Kidney tubule cell (primary cell): Measurements from ENCODE around the gene ACOT9.
A peak's percentile ranks its signal among the peaks of the same experiment; 100 is the strongest.
"Not testable (repeated sequence)": the region's sequence is repeated elsewhere in the genome, so short reads cannot be mapped to it uniquely, and the experiment has no call there.

ENCODE experiments used
- DNase-seq: peaks from one replicate; pipeline ENCODE4 v3.0.0-alpha.2; 2018; ENCODE audit warnings: low spot score

The ACOT9 gene, protein sequence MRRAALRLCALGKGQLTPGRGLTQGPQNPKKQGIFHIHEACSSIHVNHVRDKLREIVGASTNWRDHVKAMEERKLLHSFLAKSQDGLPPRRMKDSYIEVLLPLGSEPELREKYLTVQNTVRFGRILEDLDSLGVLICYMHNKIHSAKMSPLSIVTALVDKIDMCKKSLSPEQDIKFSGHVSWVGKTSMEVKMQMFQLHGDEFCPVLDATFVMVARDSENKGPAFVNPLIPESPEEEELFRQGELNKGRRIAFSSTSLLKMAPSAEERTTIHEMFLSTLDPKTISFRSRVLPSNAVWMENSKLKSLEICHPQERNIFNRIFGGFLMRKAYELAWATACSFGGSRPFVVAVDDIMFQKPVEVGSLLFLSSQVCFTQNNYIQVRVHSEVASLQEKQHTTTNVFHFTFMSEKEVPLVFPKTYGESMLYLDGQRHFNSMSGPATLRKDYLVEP

GRCh38 chrX:23742697-23743622 is at the start of gene ACOT9:
ACOT9 (minus strand) TSS chrX:23743276; CDS start chrX:23743144, 132 bp downstream.
- DNase-seq, result peak; percentile 99

GRCh38 chrX:23790155-23790497 is 47.0 kb upstream of the ACOT9 start:
- DNase-seq, result no peak

DNA sequence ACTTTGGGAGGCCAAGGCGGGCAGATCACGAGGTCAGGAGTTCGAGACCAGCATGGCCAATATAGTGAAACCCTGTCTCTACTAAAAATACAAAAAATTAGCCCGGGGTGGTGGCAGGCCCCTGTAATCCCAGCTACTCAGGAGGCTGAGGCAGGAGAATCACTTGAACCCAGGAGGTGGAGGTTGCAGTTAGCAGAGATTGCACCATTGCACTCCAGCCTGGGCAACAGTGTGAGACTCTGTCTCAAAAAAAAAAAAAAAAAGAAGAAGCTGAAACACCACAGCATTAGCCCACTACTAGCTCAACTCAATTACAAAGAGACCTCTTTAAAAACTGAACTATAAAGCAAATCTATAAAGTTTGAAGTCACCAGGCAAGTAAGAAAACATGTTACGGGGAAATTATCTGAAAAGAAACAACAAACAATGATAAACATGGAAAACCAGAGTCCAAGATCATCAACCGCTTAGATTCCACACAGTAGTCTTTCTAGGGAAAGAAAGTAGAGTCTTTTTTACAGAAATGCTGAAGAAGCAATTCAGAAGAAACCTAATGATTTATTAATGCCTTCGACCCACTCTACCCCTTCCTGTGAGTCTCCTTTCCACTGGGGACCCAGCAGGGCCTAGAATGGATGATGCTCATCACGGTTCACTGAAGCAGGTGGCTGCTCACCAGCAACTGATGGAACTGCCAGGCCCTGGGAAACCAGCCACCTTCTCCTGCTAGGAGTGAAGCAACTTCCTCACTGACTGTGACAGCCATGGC is 46.5 kb upstream of the ACOT9 start:
- peak; percentile 77 for DNase-seq

- peak; percentile 42 for DNase-seq
Measured at GRCh38 chrX:23788946-23789345, 45.9 kb upstream of the ACOT9 start.

DNA sequence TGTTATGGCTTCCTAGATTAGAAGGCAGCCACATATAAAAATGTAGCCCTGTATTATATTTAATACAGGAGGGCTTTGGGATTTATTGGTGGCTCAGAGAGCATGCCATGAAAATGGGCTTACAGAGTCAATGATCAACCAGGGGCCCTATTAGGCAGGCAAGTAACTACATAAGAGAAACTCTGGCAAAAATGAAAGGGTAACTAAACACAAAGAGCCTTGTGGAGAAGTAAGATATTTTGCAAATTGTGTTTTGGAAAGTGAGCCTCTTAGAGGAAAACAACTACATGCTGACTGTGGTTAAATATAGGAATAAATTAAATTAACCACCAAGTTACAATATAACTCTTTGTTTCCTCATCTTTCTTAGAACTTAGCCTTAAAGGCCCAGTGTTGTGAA is 45.4 kb upstream of the ACOT9 start:
- peak; percentile 37 for DNase-seq

DNA sequence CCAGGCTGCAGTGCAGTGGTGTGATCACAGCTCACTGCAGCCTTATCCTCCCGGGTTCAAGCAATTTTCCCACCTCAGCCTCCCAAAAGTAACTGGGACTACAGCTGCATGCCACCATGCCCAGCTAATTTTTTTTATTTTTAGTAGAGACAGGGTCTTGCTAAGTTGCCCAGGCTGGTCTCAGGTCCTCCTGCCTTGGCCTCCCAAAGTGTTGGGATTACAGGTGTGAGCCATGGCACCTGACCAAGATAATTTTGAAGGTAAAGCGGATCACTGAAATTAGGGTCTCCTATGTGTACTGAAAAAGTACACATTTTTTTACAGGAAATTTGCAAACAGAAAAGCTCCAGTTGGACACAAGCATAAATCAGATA is 44.7 kb upstream of the ACOT9 start:
- no peak for DNase-seq

GRCh38 chrX:23786268-23786815 is 43.3 kb upstream of the ACOT9 start:
- DNase-seq, result peak; percentile 30

GRCh38 chrX:23785580-23785979 is 42.5 kb upstream of the ACOT9 start:
- no peak for DNase-seq

DNA sequence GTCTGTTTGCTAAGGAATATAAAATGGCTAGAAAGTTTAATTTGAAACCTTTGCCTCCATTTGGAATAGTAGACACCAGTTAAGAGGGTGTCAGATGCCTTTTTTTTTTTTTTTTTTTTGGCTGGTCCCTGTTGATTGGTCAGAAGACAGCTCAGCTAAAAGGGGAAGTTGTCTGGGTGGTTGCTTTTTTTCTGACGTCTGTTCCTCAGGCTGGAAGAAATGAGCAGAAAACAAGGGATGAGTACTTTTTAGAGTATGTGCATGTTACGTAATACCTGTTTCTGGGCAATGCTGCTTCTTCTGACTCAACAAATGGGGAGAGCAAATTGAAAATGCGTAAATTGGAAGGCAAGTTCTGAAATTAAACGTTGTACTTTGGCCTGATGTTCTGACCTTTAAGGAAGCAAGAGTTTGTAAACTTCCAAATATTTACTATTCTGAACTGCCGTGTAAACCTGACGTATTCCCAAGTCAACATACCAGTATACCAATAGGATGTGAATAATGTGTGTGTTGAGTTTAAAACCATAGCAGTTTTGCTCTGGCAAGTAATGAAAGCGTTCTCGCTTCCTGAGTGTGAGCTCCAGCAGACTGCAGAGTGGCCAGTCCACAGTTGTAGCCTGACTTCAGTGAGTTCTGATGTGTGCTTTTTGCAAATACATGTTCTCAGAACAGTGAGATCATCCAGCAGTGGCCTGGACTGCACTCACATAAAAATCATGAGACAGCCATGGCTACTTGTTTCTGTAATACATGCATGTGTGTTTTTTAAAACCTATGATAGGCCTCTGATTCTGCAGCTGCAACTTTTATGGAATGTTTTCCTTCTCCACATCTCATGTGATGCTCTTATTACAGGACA is 41.6 kb upstream of the ACOT9 start:
- peak; percentile 76 for DNase-seq

- peak; percentile 27 for DNase-seq
Measured at GRCh38 chrX:23783589-23784469, 40.8 kb upstream of the ACOT9 start.

DNA sequence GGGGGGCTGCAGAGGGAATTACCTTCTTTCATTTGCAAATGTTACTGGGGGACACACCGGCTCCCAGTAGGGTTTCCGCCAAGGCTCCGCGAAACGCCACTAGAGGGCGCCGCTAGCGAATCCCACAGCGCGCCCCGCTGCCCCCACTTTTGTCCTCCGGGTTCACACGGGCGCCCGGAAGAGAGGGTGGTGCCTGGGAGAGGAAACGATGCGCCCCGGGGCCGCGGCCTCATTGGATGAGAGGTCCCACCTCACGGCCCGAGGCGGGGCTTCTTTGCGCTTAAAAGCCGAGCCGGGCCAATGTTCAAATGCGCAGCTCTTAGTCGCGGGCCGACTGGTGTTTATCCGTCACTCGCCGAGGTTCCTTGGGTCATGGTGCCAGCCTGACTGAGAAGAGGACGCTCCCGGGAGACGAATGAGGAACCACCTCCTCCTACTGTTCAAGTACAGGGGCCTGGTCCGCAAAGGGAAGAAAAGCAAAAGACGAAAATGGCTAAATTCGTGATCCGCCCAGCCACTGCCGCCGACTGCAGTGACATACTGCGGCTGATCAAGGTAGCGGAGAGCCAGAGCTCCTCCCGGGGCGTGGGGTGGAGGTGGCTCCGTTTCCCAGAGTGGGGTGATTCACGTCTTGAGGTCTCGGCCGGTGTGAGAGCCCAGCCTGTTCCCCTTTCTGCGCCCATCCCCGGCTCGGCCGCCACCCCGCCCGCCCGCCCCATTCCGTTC is 40.0 kb upstream of the ACOT9 start, which contains the start of gene SAT1:
SAT1 (plus strand) TSS at position 311 of the 726 bp plus-strand sequence; CDS start at position 490, 179 bp downstream.
- peak; percentile 95 for DNase-seq

DNA sequence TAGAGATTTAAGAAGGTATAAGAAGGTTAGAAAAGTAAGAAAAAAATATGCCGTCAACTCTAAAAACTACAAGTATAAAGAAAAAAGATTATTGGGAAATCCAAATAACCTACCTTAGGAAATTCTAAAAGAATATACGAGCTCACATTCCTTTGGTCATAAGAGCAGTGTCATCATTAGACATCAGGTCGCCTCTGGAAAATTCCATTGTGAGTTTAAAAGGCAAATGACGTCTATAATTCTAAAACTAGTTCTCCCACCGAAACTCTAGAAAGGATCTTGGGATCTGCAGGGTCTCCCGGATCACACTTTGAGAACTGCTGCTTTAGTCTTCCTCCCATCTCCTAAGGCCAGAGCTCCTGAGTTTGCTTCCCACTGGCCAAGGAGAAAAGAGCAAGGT is 39.4 kb upstream of the ACOT9 start:
- DNase-seq, result peak; percentile 56

GRCh38 chrX:23779025-23779424 is 35.9 kb upstream of the ACOT9 start:
- peak; percentile 85 for DNase-seq

DNA sequence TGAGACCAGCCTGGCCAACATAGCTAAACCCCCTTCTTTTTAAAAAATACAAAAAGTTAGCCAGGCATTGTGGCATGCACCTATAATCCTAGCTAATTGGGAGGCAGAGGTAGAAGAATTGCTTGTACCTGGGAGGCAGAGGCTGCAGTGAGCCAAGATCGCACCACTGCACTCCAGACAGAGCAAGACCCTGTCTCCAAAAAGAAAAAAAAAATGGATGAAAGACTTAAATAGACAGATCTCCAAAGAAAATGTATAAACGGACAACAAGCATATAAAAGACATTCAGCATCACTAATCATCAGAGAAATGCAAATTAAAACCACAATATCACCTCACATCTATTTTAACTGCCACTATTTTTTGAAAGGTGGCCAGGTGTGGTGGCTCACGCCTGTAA is 33.3 kb upstream of the ACOT9 start:
- no peak for DNase-seq

GRCh38 chrX:23773601-23774175 is 30.6 kb upstream of the ACOT9 start:
- DNase-seq, result no peak

DNA sequence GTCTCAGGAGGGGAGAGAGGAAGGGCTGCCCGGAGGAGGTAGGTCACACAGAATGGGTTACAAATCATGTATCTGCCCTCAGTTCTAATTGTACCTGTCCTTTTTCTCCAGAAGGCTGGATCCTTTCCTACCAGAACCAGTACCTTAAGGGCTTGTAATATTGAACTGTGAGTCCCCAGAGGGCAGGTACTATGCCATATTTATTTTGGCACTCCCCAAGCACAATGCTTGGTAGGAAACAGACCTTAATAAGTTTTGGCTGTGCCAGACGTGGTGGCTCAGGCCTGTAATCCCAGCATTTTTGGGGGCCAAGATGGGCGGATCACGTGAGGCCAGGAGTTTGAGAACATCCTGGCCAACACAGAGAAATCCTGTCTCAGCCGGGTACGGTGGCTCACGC is 28.0 kb upstream of the ACOT9 start:
- not testable (repeated sequence) for DNase-seq

DNA sequence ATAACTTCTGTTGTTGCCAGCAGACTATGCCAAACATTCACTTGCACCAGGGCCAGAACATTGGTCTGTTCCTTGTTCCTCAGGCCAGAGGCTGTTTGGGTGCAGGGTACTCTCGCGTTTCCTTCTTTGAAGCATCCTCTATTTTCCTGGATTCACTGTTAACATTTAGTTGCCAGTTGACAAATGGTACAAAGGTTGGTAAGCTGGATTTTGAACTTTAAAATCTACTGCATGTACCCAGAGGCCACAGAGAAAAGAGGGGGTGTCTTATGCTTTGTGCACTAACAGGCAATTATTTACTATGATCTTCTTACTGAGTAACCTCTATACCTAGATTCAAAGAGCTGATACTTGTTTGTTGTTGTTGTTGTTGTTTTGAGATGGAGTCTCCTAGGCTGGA is 27.1 kb upstream of the ACOT9 start:
- DNase-seq, result no peak

DNA sequence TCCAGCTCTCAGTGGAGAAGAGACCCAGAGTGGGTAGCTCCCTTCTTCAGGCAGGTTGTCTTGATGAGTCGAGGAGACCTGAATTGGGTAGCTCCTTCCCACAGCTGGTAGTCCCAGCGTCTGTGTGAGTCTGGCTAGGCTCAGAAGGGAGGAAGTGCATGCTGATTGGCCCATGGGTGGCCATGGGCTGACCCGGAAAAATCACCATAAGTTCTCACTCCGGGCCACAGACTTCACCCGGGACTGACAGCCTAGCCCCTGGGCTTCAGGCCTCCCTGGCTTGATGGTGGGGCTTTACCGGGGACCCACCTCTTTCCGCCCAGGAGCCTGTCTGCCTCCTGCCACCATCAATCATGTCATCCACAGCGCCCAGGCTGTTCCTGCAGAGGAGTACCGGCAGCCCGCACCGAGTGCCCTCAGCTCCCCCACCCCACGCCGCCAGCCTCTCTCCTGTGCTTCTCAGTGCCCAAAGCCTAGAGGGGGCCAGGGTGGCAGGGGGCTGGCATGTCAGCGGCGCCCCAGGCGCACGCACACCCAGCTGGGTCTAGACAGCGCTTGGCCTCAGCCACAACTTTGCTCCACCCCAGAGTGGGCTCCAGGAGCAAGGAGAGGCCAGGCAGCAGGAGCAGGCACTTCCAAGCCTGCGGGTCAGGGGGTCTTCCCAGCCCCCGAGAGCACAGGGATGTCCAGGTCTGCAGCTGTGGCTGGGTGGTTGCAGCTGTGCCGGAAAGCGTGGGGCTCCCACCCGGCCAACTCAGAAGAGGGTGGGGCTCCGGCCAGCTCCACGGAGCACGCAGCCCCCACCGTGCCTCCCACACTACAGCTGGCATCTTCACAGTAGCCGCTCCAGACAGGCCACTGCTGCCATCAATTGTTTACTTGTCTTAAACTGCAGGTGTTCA is 23.8 kb upstream of the ACOT9 start:
- peak; percentile 37 for DNase-seq
